ENCODE data around the gene SCMH1. TPM values are rescaled to one million over a fixed set of nuclear protein-coding genes. Genes with fewer than 3 reads are reported as not detected.

The SCMH1 gene
- total RNA-seq, 2 experiments from 2014 or later = 25.1 to 30.3 TPM

Other genes starting within 250 kb of the SCMH1 start
- gene SLFNL1, start 220.6 kb downstream of the SCMH1 start, total RNA-seq = under 1 TPM; 0.29 to 0.40 TPM
- gene FOXO6, start 119.1 kb upstream of the SCMH1 start, total RNA-seq = under 1 TPM; 0.24 to 0.31 TPM
- not detected for gene EDN2, start 242.4 kb upstream of the SCMH1 start, total RNA-seq

All from activated CD8-positive, alpha-beta T cell treated with anti-CD3 and anti-CD28 coated beads, Interleukin-2, amount 10 ng/mL, durations not matched to agents 7 days and 5 days (primary cell).